IMR-90 (cell line): ENCODE data around the gene TPSG1.
"Not testable (repeated sequence)": the region's sequence is repeated elsewhere in the genome, so short reads cannot be mapped to it uniquely, and the experiment has no call there.

Experiments used
- CEBPB ChIP-seq: IDR thresholded peaks from 2 replicates; pipeline ENCODE4 v1.6.1; 2012; ENCODE audit warnings: low read depth, low read length, improper control_type of control experiment
- CHD1 ChIP-seq: IDR thresholded peaks from 2 replicates; pipeline ENCODE4 v1.6.1; 2012; ENCODE audit warnings: low read depth, low read length, improper control_type of control experiment
- CTCF ChIP-seq: conservative IDR thresholded peaks from 2 replicates; pipeline ENCODE4 v1.5.1; 2012; ENCODE audit warnings: mild to moderate bottlenecking, low read depth, low read length, improper control_type of control experiment
- ELK1 ChIP-seq: fragments of 150-350 bp; IDR thresholded peaks from 2 replicates; pipeline ENCODE4 v1.6.1; 2016; ENCODE audit warnings: low read depth, mild to moderate bottlenecking, low read length, moderate library complexity, borderline replicate concordance
- MXI1 ChIP-seq: IDR thresholded peaks from 2 replicates; pipeline ENCODE4 v1.6.1; 2012; ENCODE audit warnings: low read depth, mild to moderate bottlenecking, low read length, moderate library complexity, borderline replicate concordance
- NFE2L2 ChIP-seq: fragments of 150-350 bp; IDR thresholded peaks from 2 replicates; pipeline ENCODE4 v1.6.1; 2016; ENCODE audit warnings: low read depth, mild to moderate bottlenecking, low read length
- POLR2A ChIP-seq: IDR thresholded peaks from 2 replicates; pipeline ENCODE4 v1.6.1; 2012; ENCODE audit warnings: mild to moderate bottlenecking, low read depth, low read length
- RAD21 ChIP-seq: IDR thresholded peaks from 2 replicates; pipeline ENCODE4 v1.6.1; 2012; ENCODE audit warnings: low read length, improper control_type of control experiment
- RCOR1 ChIP-seq: IDR thresholded peaks from 2 replicates; pipeline ENCODE4 v1.6.1; 2012; ENCODE audit warnings: mild to moderate bottlenecking, low read length, improper control_type of control experiment; ENCODE audit not compliant: insufficient replicate concordance
- SMC3 ChIP-seq: fragments of 150-350 bp; IDR thresholded peaks from 2 replicates; pipeline ENCODE4 v1.6.1; 2016; ENCODE audit warnings: low read depth, mild to moderate bottlenecking, antibody characterized with exemption, low read length, moderate library complexity

GRCh38 chr16:1230084-1230470 is 5.0 kb upstream of the TPSG1 start, which contains the start of gene TPSB2:
- not testable (repeated sequence) for TF ChIP-seq CTCF, ELK1, SMC3, MXI1, CEBPB, RAD21, POLR2A, NFE2L2, RCOR1, CHD1
